HG03097 (cell line): ENCODE data around the gene JUNB.
"Not testable (repeated sequence)": the region's sequence is repeated elsewhere in the genome, so short reads cannot be mapped to it uniquely, and the experiment has no call there.

ENCODE experiments used
- ATAC-seq: cut with Tn5 transposase; IDR thresholded peaks from one replicate; pipeline ENCODE4 v1.9.1; 2021; ENCODE audit not compliant: unreplicated experiment, low FRiP score

JUNB gene

DNA sequence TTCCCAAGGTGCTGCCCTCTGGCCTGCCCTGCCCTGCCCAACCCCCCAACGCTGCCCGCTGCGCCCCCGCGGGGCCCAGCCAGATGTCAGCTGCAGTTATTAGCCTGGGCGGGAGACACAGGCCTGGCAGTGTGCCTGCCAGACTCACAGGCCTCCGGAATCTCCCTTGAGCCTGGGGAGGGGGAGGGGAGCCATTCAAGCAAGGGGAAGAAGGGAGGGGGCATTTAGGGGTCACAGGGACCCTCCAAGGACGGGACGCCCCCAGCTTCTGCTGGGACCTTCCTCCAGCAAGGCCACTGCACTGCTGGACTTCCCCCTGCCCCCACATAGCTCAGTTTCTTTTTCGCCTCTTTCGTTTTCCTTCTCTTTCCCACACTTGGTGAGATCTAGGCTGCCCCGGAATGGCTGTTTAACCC, 2.6 kb upstream of the JUNB start:
- ATAC-seq: no peak

DNA sequence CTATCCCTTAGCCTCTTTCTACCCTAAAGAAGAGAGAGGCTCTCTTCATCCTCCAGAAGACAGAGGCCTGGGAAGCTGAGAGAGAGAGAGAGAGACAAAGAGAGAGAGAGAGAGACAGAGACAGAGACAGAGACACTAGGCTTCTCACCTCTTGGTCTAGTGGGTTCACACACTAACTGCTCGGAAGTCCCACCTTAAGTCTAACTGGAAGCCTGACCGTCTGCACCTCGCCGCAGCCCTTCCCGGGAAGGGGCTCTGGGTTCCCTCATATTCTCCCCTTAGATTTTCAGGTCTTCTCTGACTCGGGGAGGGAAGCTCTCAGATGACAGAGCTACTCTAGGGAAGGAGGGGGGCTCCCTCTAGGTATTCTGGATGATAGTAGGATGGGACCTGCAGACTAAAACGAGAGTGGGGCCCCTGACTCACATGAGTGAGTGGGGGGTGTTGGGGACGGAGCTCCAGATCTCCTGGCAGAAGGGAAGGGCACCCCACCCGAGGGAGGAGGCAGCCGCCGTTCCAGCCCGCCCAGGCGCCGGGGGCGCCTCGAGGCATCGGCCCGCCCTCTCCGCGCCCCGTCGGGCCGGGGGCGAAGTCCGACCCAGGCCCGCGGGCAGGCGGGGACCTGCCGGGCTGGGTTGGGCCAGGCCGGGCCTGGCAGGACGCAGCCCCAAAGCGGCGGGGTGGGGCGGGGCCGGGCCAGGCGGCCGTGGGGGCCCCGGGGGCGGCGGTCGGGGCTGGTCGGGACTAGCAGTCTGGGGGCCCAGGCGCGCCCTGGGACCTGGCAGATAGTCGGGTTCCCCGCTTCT, 2.0 kb upstream of the JUNB start:
- no peak for ATAC-seq

DNA sequence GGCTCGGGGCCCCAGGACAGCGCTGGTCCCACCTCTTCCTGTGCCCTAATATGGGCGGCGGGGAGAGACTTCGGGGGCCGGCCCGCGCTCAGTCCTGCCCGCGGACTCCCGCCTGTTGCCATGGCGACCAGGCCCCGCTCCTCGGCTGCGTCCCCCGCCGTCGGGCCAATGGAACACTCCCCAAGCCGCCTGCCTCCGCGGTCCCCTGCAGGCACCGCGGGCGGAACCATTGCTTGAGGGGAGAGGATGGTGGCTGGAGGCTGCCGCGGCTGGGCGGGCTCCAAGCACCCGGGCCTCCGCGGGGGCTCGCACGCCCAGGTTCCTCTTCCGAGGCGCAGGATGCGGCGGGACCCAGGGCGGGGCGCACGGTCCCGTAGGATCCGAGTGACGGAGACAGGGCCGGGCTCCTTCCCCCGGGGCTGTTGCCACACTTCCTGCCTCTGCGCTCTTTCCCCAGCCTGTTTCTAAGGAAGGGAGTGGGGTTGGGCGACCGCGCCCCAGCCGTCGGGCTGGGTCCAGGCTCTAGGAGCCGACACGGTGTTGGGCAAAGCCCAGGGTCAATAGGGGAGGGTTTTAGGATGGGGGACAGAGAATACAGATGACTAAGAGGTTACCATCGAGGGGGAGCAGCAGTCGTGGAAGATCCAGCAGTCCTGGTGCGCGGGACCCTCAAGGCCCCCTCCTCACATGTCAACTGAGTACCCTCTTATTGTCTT, 1.2 kb upstream of the JUNB start:
- peak; percentile 29 for ATAC-seq

DNA sequence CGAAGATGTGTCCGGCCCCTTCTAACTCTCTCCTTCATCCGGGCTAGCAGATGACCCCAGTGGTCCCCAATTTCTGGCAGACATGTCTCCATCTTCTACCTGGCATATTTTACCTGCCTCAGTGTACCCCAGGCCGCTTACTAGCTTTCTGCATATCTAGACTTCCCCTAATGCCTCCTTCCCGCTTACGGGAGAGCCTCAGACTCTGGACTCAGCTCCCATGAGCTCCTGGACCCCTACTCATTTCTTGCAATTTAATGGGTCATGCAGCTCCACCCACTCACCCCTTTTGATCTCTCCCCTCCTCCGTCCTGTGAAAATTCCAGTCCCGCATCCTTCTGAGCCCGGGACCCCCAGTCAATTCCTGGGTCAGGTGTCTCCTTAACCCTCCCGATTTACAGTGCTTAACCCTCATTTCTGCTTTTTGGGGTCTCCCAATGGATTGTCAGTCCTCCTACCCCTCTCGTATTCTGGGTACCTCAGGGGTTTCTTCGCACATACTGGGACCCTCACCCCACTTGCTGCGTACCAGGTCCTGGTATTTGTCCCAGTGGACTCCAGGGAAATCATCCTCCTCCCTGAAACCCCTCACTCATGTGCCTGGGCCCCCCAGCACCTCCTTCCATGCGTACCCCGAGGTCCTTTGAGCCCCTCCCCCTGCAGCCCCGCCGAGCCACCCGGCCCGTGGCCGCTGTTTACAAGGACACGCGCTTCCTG, 500 bp upstream of the JUNB start:
- no peak for ATAC-seq

DNA sequence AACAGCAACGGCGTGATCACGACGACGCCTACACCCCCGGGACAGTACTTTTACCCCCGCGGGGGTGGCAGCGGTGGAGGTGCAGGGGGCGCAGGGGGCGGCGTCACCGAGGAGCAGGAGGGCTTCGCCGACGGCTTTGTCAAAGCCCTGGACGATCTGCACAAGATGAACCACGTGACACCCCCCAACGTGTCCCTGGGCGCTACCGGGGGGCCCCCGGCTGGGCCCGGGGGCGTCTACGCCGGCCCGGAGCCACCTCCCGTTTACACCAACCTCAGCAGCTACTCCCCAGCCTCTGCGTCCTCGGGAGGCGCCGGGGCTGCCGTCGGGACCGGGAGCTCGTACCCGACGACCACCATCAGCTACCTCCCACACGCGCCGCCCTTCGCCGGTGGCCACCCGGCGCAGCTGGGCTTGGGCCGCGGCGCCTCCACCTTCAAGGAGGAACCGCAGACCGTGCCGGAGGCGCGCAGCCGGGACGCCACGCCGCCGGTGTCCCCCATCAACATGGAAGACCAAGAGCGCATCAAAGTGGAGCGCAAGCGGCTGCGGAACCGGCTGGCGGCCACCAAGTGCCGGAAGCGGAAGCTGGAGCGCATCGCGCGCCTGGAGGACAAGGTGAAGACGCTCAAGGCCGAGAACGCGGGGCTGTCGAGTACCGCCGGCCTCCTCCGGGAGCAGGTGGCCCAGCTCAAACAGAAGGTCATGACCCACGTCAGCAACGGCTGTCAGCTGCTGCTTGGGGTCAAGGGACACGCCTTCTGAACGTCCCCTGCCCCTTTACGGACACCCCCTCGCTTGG, 966 bp downstream of the JUNB start:
- no peak for ATAC-seq

DNA sequence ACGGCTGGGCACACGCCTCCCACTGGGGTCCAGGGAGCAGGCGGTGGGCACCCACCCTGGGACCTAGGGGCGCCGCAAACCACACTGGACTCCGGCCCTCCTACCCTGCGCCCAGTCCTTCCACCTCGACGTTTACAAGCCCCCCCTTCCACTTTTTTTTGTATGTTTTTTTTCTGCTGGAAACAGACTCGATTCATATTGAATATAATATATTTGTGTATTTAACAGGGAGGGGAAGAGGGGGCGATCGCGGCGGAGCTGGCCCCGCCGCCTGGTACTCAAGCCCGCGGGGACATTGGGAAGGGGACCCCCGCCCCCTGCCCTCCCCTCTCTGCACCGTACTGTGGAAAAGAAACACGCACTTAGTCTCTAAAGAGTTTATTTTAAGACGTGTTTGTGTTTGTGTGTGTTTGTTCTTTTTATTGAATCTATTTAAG, 1.6 kb downstream of the JUNB start:
- ATAC-seq: no peak

DNA sequence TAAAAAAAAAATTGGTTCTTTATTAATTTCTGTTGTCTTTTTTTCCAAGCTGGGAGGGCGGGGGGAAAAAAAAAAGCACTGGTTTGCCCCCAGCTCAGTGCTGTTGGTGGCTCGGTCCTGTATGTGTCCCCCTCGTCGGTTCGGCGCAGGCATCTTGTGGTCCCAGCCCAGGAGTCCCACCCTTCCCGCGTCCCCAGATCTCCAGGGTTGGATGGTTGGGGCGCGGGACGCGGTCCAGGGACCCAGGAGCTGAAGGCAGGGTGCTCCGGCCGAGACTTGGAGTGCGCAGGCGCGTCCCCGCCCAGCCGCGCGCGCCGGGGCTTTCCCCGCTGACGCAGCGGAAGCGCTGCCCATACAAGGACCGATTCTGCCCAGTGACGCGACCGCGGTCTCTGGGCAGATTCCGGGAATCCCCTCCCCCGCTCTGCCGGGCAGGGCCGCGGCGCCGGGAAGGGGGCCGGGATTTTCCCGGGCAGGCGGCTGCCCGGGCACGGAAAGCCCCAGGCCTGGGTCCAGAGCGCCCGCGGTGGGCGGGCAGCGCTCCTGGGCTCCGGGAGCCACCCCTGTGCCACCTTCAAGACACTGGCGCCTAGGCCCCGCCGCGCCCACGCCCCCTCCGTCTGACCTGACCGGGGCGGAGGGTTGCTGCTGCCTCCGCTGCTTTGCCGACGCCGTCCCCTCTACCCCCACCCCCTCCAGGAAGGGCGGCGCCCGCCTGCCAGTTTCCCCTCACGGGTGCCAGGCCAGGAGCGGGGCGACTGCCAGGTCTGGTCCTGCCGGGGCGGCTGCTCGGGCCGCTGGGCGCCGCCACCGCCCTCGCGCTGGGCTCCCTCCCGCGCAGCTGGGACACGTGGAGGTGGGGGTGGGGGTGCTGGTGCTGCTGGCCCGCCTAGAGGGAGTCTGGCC, 2.3 kb downstream of the JUNB start:
- ATAC-seq: peak; percentile 33

DNA sequence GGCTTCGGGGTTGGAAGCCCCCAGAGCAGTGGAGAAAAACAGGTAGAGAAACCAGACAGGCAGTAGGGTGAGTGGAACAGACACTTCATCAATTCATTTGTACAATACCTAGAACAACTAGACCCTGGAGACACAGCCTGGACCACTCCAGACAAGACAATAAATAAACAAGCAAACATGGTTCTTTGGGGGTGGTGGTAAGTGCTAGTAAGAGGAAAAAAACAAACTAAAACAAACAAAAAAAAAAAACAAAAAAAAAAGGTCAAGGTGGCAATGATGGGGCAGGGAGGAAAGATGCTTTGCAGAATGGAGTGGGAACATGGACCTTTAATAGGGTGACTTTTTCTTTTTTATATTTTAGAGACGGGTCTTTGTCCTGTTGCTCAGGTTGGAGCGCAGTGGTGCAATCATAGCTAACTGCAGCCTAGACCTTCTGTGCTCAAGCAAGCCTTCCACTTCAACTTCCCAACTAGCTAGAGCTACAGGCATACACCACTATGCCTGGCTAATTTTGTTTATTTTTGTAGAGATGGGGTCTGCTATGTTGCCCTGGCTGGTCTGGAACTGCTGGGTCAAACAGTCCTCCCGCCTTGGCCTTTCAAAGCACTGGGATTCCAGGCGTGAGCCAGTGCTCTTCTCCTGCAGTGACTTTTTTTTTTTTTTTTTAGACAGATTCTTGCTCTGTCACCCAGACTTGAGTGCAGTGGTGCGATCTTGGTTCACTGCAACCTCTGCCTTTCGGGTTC, 3.1 kb downstream of the JUNB start:
- ATAC-seq: no peak

DNA sequence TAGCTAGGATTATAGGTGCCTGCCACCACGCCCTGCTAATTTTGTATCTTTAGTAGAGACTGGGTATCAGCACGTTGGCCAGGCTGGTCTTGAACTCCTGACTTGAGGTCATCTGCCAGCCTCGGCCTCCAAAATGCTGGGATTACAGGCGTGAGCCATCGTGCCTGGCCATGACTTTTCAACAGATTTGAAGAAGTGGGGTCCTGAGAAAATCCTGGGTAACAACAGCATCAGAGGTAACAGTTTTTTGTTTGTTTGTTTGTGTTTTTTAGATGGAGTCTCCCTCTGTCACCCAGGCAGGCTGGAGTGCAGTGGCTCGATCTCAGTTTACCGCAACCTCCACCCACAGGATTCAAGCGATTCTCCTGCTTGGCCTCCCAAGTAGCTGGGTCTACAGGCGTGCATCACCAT, 3.7 kb downstream of the JUNB start:
- no peak for ATAC-seq

DNA sequence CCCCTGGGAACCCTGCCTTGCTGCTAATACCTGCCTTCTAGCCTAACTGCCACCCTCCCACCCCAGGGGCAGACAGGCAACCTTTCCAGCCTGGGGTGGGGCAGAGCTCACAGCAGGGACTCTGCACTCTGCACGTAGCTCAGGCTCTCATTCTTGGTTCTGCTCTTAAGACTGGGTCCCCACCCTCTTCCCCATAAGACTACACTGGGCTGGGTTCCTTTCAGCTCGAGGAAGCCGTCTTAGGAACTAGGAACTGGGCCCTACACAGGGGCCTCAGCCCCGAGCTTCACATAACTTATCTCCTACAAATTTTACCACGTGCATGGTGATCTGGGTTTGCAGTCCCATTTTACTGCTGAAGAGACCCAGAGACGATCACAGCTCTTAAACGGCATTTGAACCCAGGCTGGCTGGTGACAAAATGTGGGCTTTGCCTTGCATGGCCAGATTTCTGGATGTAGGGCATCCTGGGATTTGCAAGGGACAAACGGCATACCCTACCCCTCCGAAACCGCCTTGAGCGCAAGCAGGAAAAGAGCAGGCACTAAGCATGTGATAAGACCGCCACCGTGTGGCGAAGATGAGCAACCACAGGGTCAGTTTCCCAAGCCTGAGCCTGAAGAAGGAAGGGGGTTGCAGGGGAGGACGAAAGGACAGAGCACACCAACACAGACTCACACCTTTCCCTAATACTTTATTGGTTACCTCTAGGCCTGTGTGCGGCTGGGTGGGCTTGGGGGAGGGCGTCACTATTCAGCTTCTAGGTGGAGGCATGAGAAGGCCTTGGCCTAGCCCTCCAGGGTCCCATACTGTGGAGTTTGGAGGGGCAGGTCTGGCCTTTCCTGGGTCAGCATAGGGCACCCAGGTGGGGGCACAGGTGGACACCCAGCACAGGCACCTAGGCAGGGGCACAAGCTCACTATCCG, 5.1 kb downstream of the JUNB start:
- ATAC-seq: no peak

DNA sequence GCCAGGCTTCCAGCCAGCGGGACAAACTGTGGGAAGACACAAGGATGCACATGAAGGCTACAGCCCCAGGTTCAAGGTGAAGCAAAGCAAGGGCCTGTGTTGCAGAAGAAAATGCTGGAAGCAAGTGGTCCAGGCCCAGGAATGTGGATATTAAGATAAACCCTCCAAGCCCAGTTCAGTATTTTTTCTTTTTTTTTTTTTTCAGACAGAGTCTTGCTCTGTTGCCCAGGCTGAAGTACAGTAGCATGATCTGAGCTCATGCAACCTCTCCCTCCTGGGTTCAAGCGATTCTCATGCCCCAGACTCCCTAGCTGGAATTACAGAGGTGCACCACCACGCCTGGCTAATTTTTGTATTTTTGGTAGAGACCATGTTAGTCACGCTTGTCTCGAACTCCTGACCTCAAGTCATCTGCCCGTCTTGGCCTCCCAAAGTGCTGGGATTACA, 5.9 kb downstream of the JUNB start:
- no peak for ATAC-seq

DNA sequence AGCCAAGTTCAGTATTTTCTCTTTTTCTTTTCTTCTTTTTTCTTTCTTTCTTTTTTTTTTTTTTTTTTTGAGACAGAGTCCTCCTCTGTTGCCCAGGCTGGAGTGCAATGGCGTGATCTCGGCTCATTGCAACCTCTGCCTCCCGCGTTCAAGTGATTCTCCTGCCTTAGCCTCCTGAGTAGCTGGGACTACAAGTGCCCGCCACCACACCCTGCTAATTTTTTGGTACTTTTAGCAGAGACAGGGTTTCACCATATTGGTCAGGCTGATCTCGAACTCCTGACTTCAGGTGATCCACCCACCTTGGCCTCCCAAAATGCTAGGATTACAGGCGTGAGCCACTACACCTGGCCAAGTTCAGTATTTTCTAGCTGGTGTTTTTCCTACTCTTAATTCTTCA, 6.3 kb downstream of the JUNB start:
- ATAC-seq: not testable (repeated sequence)

DNA sequence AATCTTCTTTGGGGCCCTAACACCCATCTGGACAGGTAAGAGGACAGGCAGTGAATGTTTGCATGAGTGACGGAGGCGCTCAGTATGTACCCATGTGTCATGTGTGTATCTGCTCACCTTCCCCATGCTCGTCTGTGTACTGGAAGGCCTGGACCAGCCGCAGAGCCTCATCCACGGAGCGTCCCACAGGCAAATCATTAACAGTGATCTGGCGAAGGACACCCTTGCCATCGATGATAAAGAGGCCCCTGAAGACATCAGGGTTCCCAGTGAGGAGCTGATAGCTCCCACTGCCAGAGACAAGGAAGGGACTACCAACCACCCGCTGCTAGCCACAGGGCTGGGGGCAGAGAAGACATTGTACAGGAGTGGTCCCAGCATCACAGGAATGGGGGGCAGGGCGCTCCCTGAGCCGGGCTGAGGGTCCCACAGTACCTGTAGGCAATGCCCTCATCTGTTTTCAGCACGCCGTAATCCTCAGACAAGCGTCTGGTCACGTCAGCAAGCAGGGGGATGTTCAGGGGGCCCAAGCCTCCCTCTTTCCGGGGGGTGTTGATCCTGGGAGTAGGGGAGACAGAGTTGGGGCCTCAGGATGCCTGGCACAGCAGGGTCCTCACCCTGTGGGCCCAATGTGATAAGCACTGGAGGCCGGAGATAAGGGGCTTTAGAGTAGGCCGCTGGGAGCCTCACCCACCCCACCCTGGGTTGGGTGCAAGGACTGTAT, 8.6 kb downstream of the JUNB start:
- no peak for ATAC-seq

DNA sequence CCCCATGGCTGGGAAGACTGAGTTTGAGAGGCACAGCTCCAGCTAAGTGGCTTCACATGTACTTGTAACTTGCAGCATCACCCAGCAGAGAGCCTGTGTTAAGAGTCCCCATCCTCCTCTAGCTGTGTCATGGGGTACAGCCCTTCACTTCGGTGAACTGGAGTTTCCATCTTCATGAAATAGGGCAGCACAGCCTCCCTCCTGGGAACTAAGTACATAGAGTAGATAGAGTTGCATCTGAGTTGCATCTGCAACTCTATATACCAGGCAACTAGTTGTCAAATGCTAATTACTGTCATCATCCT, 9.1 kb downstream of the JUNB start:
- no peak for ATAC-seq

DNA sequence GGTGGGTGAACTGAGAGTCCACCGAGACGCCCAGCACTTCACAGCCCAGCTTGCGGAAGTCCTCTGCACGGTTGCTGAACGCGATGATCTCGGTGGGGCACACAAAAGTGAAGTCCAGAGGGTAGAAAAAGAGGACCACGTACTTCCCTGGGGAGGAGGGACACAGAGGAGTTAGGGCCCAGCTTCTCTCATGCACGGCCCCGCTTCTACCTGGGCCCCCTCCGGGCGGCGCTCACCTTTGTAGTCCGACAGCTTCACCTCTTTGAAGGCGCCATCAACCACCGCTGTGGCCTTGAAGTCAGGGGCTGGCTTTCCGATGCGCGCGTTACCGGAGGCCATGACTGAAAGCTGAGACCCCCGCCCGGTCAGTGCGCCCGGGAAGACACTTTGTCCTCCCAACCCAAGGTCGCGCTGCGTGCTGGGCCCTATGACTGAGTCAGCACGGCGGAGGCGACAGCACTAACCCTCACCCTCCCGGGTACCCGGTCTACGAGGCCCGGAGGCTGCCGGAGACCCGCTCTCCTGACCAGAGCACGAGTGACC, 9.7 kb downstream of the JUNB start:
- ATAC-seq: no peak

DNA sequence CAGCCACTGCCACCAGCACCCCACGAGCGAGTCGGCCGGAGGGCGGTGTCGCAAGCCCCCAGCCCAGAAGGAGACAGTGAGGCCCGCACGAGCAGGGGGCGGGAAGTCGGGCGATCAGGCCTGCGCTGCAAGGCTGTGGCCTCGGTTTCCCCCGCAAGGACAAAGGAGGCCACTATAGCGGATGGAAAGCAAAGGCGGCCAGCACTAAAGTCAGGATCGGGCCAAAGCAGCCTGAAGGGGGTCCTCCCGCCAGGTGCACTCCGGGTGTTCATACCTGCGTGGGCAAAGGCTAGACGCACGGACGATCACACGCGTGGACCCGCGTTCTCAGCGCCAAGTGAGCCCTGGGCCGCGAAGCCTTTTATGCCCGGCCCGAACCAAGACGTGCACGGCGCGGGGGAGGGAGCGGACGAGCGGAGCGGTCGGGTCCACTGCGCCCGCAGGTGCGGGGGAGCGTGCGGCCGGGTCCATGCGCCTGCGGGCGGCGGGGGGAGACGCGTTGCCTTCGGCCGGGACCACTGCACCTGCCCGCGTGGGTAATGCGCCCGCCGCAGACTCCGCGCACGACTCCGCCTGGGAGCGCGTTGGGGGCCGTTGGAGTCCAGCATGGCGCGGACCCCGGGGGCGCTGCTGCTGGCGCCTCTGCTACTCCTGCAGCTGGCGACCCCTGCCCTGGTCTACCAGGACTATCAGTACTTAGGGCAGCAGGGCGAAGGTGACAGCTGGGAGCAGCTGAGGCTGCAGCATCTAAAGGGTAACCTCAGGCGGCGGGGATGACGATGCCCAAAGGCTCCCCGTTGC, 10.4 kb downstream of the JUNB start, which contains the start of the genes PRDX2 and THSD8:
PRDX2 (minus strand) TSS at position 335 of the 801 bp plus-strand sequence. CDS start 539 bp downstream, outside the sequence.
THSD8 (plus strand) TSS at position 604 of the 801 bp plus-strand sequence; CDS start at position 607, 3 bp downstream.
- no peak for ATAC-seq
